Measurements from ENCODE around the gene MATK. TPM values are rescaled to one million over a fixed set of nuclear protein-coding genes. Genes with fewer than 3 reads are reported as not detected.

MATK gene
- total and polyA plus RNA-seq, 2 experiments from 2014 or later: 4.8 to 6.9 TPM

GRCh38 chr19:3813473-3814392 lies 27.6 kb upstream of the MATK start:
- no peak for TF ChIP-seq CTCF (IDR thresholded peaks at IDR 0.05; ENCODE audit: low read depth, low read length)
- no peak overlapping the region for H3K4me3 ChIP-seq
- no peak for DNase-seq (ENCODE audit: low read depth in 1 of 2, low spot score in 1 of 2)

GRCh38 chr19:3810708-3811355 lies 24.7 kb upstream of the MATK start:
- Histone ChIP-seq H3K4me3 (no peak overlapping the region), H3K27me3 (no peaks in the 10 kb centered on the region), H3K27ac (no peak overlapping the region), H3K36me3 (no peaks in the 10 kb centered on the region), H3K4me1 (ENCODE audit: low read depth) (no peaks in the 10 kb centered on the region), H3K9me3 (ENCODE audit: low read depth) (no peaks in the 10 kb centered on the region)
- DNase-seq (ENCODE audit: low read depth in 1 of 2, low spot score in 1 of 2): no peak
- no peak for TF ChIP-seq CTCF (IDR thresholded peaks at IDR 0.05; ENCODE audit: low read depth, low read length)

More at GRCh38 chr19:3813473-3814392, 27.6 kb upstream of the MATK start:
- Histone ChIP-seq H3K27ac (no peak overlapping the region), H3K27me3 (no peaks in the 10 kb centered on the region), H3K4me1 (ENCODE audit: low read depth) (peaks cover 3% of the 10 kb centered on the region), H3K36me3 (no peaks in the 10 kb centered on the region), H3K9me3 (ENCODE audit: low read depth) (no peaks in the 10 kb centered on the region)

GRCh38 chr19:3809881-3810707 lies 23.9 kb upstream of the MATK start:
- Histone ChIP-seq H3K36me3 (no peaks in the 10 kb centered on the region), H3K4me1 (ENCODE audit: low read depth) (no peaks in the 10 kb centered on the region), H3K27ac (no peak overlapping the region), H3K27me3 (no peaks in the 10 kb centered on the region), H3K9me3 (ENCODE audit: low read depth) (no peaks in the 10 kb centered on the region), H3K4me3 (no peak overlapping the region)
- no peak for DNase-seq (ENCODE audit: low read depth in 1 of 2, low spot score in 1 of 2)
- TF ChIP-seq CTCF (IDR thresholded peaks at IDR 0.05; ENCODE audit: low read depth, low read length): no peak

GRCh38 chr19:3808420-3809143 lies 22.4 kb upstream of the MATK start:
- H3K27me3 ChIP-seq: no peaks in the 10 kb centered on the region
- H3K4me3 ChIP-seq: no peak overlapping the region
- TF ChIP-seq CTCF (IDR thresholded peaks at IDR 0.05; ENCODE audit: low read depth, low read length): no peak
- no peak for DNase-seq (ENCODE audit: low read depth in 1 of 2, low spot score in 1 of 2)
- H3K9me3 ChIP-seq (ENCODE audit: low read depth): no peaks in the 10 kb centered on the region
- H3K36me3 ChIP-seq: no peaks in the 10 kb centered on the region
- H3K27ac ChIP-seq: no peak overlapping the region
- no peaks in the 10 kb centered on the region for H3K4me1 ChIP-seq (ENCODE audit: low read depth)

All from cardiac muscle cell (in vitro differentiated cells and primary cell).